PC-3 (cell line): Measurements from ENCODE around the gene NLGN1.

ENCODE experiments used
- EZH2phosphoT487 ChIP-seq: fragments of 300-600 bp; sonication (generic); IDR thresholded peaks from 2 replicates; pipeline ENCODE4 v1.6.1; 2018; ENCODE audit warnings: mild to moderate bottlenecking, antibody characterized with exemption, low read length, borderline replicate concordance
- TF ChIP-seq, protein P1 (sequence below): fragments of 300-600 bp; sonication (generic); conservative IDR thresholded peaks from 2 replicates; pipeline ENCODE4 v1.5.1; 2017; ENCODE audit warnings: antibody characterized with exemption, low read depth, mild to moderate bottlenecking, low read length

DNA sequence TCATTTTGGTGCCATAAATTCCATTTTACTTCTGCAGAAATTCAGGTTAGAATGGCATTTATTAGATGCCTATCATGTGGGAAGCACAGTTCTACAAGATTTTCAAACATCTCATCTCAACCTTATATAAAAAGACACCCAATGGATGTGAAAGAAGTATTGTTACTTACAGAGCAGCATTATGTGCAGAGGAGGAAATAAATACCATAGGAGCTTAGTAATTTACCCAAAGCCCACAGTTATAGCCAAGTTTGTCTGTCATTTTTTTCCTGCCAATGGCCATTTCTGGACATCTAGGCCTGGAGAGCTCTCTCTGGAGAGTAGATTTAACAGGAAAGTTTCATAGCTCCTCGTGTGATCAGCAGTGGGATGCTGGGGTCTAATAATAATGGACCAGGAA lies 802.2 kb downstream of the NLGN1 start:
- TF ChIP-seq, protein P1, sequence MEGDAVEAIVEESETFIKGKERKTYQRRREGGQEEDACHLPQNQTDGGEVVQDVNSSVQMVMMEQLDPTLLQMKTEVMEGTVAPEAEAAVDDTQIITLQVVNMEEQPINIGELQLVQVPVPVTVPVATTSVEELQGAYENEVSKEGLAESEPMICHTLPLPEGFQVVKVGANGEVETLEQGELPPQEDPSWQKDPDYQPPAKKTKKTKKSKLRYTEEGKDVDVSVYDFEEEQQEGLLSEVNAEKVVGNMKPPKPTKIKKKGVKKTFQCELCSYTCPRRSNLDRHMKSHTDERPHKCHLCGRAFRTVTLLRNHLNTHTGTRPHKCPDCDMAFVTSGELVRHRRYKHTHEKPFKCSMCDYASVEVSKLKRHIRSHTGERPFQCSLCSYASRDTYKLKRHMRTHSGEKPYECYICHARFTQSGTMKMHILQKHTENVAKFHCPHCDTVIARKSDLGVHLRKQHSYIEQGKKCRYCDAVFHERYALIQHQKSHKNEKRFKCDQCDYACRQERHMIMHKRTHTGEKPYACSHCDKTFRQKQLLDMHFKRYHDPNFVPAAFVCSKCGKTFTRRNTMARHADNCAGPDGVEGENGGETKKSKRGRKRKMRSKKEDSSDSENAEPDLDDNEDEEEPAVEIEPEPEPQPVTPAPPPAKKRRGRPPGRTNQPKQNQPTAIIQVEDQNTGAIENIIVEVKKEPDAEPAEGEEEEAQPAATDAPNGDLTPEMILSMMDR = no peak
- TF ChIP-seq EZH2phosphoT487 = no peak
